ENCODE results near the gene SYNPO2. TPM values are rescaled to one million over a fixed set of nuclear protein-coding genes. Genes with fewer than 3 reads are reported as not detected.

SYNPO2 gene
- total RNA-seq, 1 experiment from 2014 or later: 0.93 TPM

- no peak for TF ChIP-seq SIN3A (IDR thresholded peaks at IDR 0.05; ENCODE audit: low read depth)
Measured at GRCh38 chr4:118884716-118885115, 3.9 kb upstream of the SYNPO2 start (continued).

- Histone ChIP-seq H3K36me3 (ENCODE audit: control insufficient read depth in 1 of 2, insufficient read depth in 2 of 2, low read length in 2 of 2) (no peaks in the 10 kb centered on the region), H3K27ac (ENCODE audit: low read depth, low read length) (no peak overlapping the region), H3K9me3 (ENCODE audit: control insufficient read depth in 1 of 2, insufficient read depth in 1 of 2, low read depth in 1 of 2, low read length in 2 of 2) (no peaks in the 10 kb centered on the region), H3K4me3 (replicated peaks in 1 of 2; ENCODE audit: low read depth in 1 of 2, low read length in 2 of 2) (peak overlapping the region; percentile 52 to 59), H3K4me1 (ENCODE audit: control insufficient read depth in 1 of 2, insufficient read depth in 2 of 2, low read length in 2 of 2) (peaks cover 2 to 17% of the 10 kb centered on the region in 2 experiments; a peak in 3 of 4 replicates), H4K20me1 (ENCODE audit: insufficient read depth) (no peaks in the 10 kb centered on the region), H3K27me3 (ENCODE audit: insufficient read depth, low read length) (no peaks in the 10 kb centered on the region), H2AFZ (ENCODE audit: low read depth, low read length, poor library complexity, severe bottlenecking) (peak overlapping the region; percentile 86), H3K4me2 (ENCODE audit: low read length) (peak overlapping the region; percentile 85), H3K9ac (ENCODE audit: low read length) (peak overlapping the region; percentile 40), H3K9me2 (ENCODE audit: insufficient read depth) (no peaks in the 10 kb centered on the region), H3K79me2 (ENCODE audit: insufficient read depth, low read length) (no peaks in the 10 kb centered on the region)
- ChIA-PET POLR2A (interaction anchor here (1.2 kb wide), 2 partner anchors 115 to 117 kb away, joined by 4 to 7 read pairs; no protein-coding TSS in a partner anchor), CTCF (interaction anchor here (1.0 to 2.2 kb wide), 3 partner anchors 25 to 117 kb away, joined by 3 to 9 read pairs (median 3); no protein-coding TSS in a partner anchor), RAD21 (ENCODE audit: low non-redundant PET in 1 of 2, low total read pairs in 2 of 2, uncharacterized antibody in 2 of 2, unreplicated experiment in 2 of 2) (no interaction called here)
- TF ChIP-seq SP1 (IDR thresholded peaks at IDR 0.05; ENCODE audit: low read depth) (no peak), ZFX (IDR thresholded peaks at IDR 0.05) (no peak), ELF1 (IDR thresholded peaks at IDR 0.05; ENCODE audit: borderline replicate concordance, low read depth) (no peak), JUND (IDR thresholded peaks at IDR 0.05) (no peak), TCF7L2 (IDR thresholded peaks at IDR 0.05; ENCODE audit: borderline replicate concordance, extremely low read depth, insufficient read depth, insufficient read length) (no peak), CTCF (IDR thresholded peaks at IDR 0.05 in 2 of 3, conservative IDR thresholded peaks at IDR 0.05 in 1 of 3; ENCODE audit: borderline replicate concordance in 1 of 3, insufficient read depth in 1 of 3, low read depth in 2 of 3, low read length in 2 of 3) (no peak), SRF (IDR thresholded peaks at IDR 0.05; ENCODE audit: low read depth) (no peak), REST (IDR thresholded peaks at IDR 0.05; ENCODE audit: low read depth) (no peak), CBX3 (IDR thresholded peaks at IDR 0.05; ENCODE audit: low read depth) (no peak)
- no peak for DNase-seq (ENCODE audit: low read depth, low spot score)
- BruUV-seq (replicated peaks): no TSS peak
- no peak for ATAC-seq
- intact Hi-C loops (cut with micrococcal nuclease): no loop called here
Measured at GRCh38 chr4:118889312-118889691, 648 bp downstream of the SYNPO2 start.
